Smooth muscle cell of the brain vasculature (primary cell): ENCODE measurements around the gene RBM7.

Experiments
- DNase-seq: peaks from one replicate; pipeline ENCODE4 v3.0.0-alpha.2; 2012; ENCODE audit warnings: low read depth, low spot score

The RBM7 gene

GRCh38 chr11:114447892-114448291 lies 47.4 kb downstream of the RBM7 start:
- no peak for DNase-seq

- DNase-seq, result no peak
These were observed 48.5 kb downstream of the RBM7 start for GRCh38 chr11:114448749-114449482.

- no peak for DNase-seq
These were observed 49.4 kb downstream of the RBM7 start for GRCh38 chr11:114449845-114450244.

- DNase-seq, result no peak
These were observed 51.9 kb downstream of the RBM7 start for GRCh38 chr11:114452399-114452798.
